ENCODE results near the gene TMOD2. TPM values are rescaled to one million over a fixed set of nuclear protein-coding genes. Genes with fewer than 3 reads are reported as not detected.

Gene TMOD2
- polyA plus RNA-seq, 3 donors, result 5.8 to 12.7 (median 6.2) TPM

GRCh38 chr15:51793521-51794305, 42.3 kb downstream of the TMOD2 start:
- peaks cover 16 to 21% of the 10 kb centered on the region in 2 donors for H3K36me3 Mint-ChIP-seq
- Histone ChIP-seq H3K4me3 (replicated peaks in 1 of 3; ENCODE audit: low read depth in 2 of 3, low read length in 3 of 3) (no peak overlapping the region), H3K9ac (ENCODE audit: insufficient read depth, low read length, poor library complexity, severe bottlenecking) (no peak overlapping the region), H2AFZ (ENCODE audit: insufficient read depth, low read depth, low read length, poor library complexity, severe bottlenecking) (no peak overlapping the region), H3K79me2 (ENCODE audit: insufficient read depth, low read length) (no peaks in the 10 kb centered on the region), H3K4me2 (replicated peaks; ENCODE audit: extremely low read depth, low read length, poor library complexity, severe bottlenecking) (no peak overlapping the region), H3K9me3 (replicated peaks in 1 of 2; ENCODE audit: control insufficient read depth in 1 of 2, insufficient read depth in 1 of 2, low read length in 2 of 2) (no peaks in the 10 kb centered on the region), H3K36me3 (replicated peaks in 1 of 2; ENCODE audit: control insufficient read depth in 1 of 2, insufficient read depth in 2 of 2, low read length in 2 of 2) (peaks cover 7 to 16% of the 10 kb centered on the region in 2 donors), H3K4me1 (ENCODE audit: control insufficient read depth in 1 of 2, insufficient read depth in 2 of 2, low read length in 2 of 2) (no peaks in the 10 kb centered on the region), H3K27ac (ENCODE audit: low read depth in 1 of 2, low read length in 2 of 2) (no peak overlapping the region), H3K27me3 (ENCODE audit: control insufficient read depth in 2 of 2, insufficient read depth in 2 of 2, low read length in 2 of 2) (no peaks in the 10 kb centered on the region), H4K20me1 (ENCODE audit: insufficient read depth, low read length) (no peaks in the 10 kb centered on the region)
- H3K4me3 Mint-ChIP-seq, result no peak overlapping the region
- no peaks in the 10 kb centered on the region for H3K4me1 Mint-ChIP-seq
- no CpG with 5 or more reads among the region's 4 CpGs for WGBS (ENCODE audit: insufficient coverage)
- no peak for TF ChIP-seq CTCF (IDR thresholded peaks at IDR 0.05)
- intact Hi-C loops (cut with micrococcal nuclease), result no loop called here
- DNase-seq, result no peak
- H3K27me3 Mint-ChIP-seq (ENCODE audit: low read depth in 3 of 3), result no peaks in the 10 kb centered on the region
- peaks cover 0 to 8% (median 5%) of the 10 kb centered on the region in 7 donors for H3K9me3 Mint-ChIP-seq
- H3K27ac Mint-ChIP-seq, result no peak overlapping the region

- H3K27ac ChIP-seq (ENCODE audit: low read depth in 1 of 2, low read length in 2 of 2), result no peak overlapping the region
- no peak for TF ChIP-seq CTCF (IDR thresholded peaks at IDR 0.05)
- no peaks in the 10 kb centered on the region for H3K4me1 Mint-ChIP-seq
- no peak overlapping the region for H3K9ac ChIP-seq (ENCODE audit: insufficient read depth, low read length, poor library complexity, severe bottlenecking)
- no peaks in the 10 kb centered on the region for H3K9me3 ChIP-seq (replicated peaks in 1 of 2; ENCODE audit: control insufficient read depth in 1 of 2, insufficient read depth in 1 of 2, low read length in 2 of 2)
- H3K36me3 ChIP-seq (replicated peaks in 1 of 2; ENCODE audit: control insufficient read depth in 1 of 2, insufficient read depth in 2 of 2, low read length in 2 of 2), result peaks cover 24 to 45% of the 10 kb centered on the region in 2 donors
- H3K4me1 ChIP-seq (ENCODE audit: control insufficient read depth in 1 of 2, insufficient read depth in 2 of 2, low read length in 2 of 2), result no peaks in the 10 kb centered on the region
- no peak overlapping the region for H3K4me2 ChIP-seq (replicated peaks; ENCODE audit: extremely low read depth, low read length, poor library complexity, severe bottlenecking)
- H2AFZ ChIP-seq (ENCODE audit: insufficient read depth, low read depth, low read length, poor library complexity, severe bottlenecking), result no peak overlapping the region
- H3K4me3 ChIP-seq (replicated peaks in 1 of 3; ENCODE audit: low read depth in 2 of 3, low read length in 3 of 3), result no peak overlapping the region
- DNase-seq, result peak in 1 of 3 donors; percentile 28
- no peaks in the 10 kb centered on the region for H3K27me3 Mint-ChIP-seq (ENCODE audit: low read depth in 3 of 3)
- H3K27ac Mint-ChIP-seq, result peak overlapping the region in 2 of 7 donors; percentile 6 to 30
- WGBS (ENCODE audit: insufficient coverage), result 100% methylated on average over 2 of the region's 10 CpGs
- intact Hi-C loops (cut with micrococcal nuclease), result no loop called here
- H3K4me3 Mint-ChIP-seq, result no peak overlapping the region
- H3K9me3 Mint-ChIP-seq, result peaks cover 0 to 3% (median 2%) of the 10 kb centered on the region in 7 donors
- H4K20me1 ChIP-seq (ENCODE audit: insufficient read depth, low read length), result no peaks in the 10 kb centered on the region
- H3K79me2 ChIP-seq (ENCODE audit: insufficient read depth, low read length), result no peaks in the 10 kb centered on the region
- H3K36me3 Mint-ChIP-seq, result peaks cover 43 to 47% of the 10 kb centered on the region in 2 donors
- no peaks in the 10 kb centered on the region for H3K27me3 ChIP-seq (ENCODE audit: control insufficient read depth in 2 of 2, insufficient read depth in 2 of 2, low read length in 2 of 2)
Observed at GRCh38 chr15:51796847-51797401, 45.5 kb downstream of the TMOD2 start.

Measured in CD14-positive monocyte (primary cell).